Left colon (tissue), 2 donors: ENCODE data around the gene SRGAP3. TPM values are rescaled to one million over a fixed set of nuclear protein-coding genes. Genes with fewer than 3 reads are reported as not detected.
"Not testable (repeated sequence)": the region's sequence is repeated elsewhere in the genome, so short reads cannot be mapped to it uniquely, and the experiment has no call there.

Experiments used
- ATAC-seq: fragments of 200-7000 bp; cut with Tn5 transposase; one replicate; pipeline ENCODE4 v1.9.1; 2020; ENCODE audit warnings: mild to moderate bottlenecking, moderate library complexity
- DNase-seq, 2 donors: peaks; one replicate each; pipeline ENCODE4 v3.0.0-alpha.2; 2020
- intact Hi-C, 2 donors: fragments of 100-400 bp; cut with DNase I in 1 of 2; cut with micrococcal nuclease in 1 of 2; formaldehyde crosslinking; loops; one replicate each; pipeline versions ENCODE4 v1.11.2 to v1.14.0; 2022; cut with DNase I, micrococcal nuclease
- total RNA-seq, 2 donors: library from RNA; stranded (reverse); fragmentation: NEBNext Ultra II Directional; extraction: Animal tissue kit (Norgen Biotek cat#: 25700); gene quantifications; one replicate each; pipeline ENCODE4 v1.2.1, GENCODE V29; 2021
- donor health status: DM: no; HTN: no; CAD: no.
- donor health status: DM: yes; HTN: yes; CAD: no.

Gene SRGAP3
- total RNA-seq, 2 donors from 2014 or later, result 7.9 to 8.0 TPM

DNA sequence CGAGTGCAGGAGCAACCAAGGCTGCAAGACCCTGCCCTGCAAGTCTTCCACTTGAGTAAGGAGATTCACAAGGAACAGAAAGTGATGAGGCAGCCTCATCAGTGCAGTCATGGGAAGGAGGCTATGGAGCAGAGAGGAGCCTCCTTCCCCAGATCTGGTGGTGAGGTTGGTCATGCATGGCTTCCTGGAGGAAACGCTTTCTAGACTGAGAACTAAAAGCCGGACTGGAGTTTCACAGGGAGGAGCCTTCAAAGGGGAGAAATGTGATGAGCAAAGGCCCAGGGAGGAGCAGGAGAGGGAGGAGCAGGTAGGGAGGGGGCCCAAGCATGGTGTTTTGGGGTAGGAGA lies 139.9 kb downstream of the SRGAP3 start:
- DNase-seq, result no peak
- ATAC-seq, result no peak
- intact Hi-C loops, result no loop called here

DNA sequence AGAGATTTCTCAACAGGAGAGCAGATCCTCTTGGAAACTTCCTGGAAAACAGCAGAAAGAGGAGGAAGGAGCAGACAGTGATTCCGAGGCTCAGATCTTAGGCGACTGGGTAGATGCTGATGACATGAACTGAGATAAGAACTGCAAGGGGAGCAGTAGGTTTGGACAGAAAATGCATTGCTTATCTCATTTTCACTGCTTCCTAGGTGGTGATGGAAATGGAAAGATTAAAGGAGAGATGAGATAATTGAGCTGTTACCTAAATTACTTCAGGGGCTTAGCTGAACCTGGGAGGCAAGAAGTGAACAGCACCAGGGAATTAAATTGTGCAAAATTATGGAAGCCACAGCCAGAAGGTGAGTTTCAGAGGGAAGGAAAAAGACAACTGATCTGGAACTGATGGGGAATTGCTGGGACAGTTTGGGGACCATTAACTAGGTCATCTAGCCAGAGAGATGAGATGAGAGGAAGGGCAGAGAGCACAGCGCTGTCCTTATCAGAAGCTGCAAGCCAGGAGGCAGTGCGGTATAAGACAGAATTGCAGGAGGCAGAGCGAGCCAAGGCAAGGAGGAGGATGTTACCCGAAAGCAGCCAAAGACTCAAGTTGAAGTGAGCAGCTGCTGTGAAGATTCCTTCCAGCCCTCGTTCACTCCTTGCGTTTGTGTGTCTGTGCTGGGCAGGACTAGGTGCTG lies 140.4 kb downstream of the SRGAP3 start:
- DNase-seq, result no peak
- intact Hi-C loops, result no loop called here
- ATAC-seq, result no peak

DNA sequence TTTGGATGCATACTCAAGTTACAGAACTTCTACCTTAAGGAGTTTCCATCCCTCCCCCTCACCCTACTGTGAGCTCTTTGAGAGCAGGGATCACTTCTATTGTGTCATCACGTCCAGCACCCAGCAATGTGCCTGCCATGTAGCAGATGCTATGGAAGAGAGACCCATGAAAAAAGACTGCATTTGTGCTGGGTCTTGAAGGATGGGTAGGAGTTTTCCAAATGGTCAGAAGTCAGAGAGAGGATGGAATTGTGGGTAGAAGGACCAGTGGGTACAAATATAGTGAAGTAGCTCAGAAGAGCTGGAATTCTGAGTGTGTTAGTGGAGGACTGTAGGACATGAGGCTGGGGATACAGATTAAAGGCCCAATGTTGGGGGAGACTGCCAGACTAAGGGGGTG lies 141.7 kb downstream of the SRGAP3 start:
- intact Hi-C loops, result no loop called here
- DNase-seq (no peak), ATAC-seq (no peak)

DNA sequence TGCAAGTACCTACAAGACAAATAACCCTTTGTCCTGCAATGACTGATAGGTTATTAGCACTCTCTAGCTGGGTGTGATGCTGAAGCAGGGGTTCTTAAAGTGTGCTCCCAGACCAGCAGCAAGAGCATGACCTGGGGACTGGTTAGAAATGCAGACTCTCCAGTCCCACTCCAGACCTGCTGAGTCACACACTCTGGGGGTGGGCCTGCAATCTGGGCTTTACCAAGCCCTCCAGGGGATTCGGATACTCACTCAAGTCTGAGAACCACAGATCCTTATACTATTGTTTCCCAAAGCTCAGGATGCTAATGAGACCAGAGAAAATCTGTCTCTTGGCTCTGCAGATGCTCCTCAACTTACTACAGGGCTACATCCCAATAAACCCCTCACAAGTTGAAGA lies 144.0 kb downstream of the SRGAP3 start:
- ATAC-seq (no peak), DNase-seq (no peak)
- intact Hi-C loops, result no loop called here

DNA sequence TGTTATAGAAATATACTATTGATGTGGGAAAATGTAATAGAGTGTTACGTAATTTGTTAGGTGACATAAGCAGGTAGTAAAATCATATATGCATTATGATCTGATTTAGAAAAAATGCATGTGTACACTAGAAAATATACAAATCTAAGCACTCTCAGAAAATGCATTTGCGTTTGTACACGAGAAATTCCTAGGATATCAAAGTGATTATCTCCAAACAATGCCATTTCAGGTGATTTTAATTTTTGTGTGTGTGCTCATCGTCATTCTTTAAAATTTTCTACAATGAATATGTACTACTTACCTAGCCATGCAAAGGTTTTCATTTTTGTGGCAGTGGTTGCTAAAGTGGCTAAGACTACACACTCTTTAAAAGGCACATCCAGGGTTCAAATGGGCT lies 145.3 kb downstream of the SRGAP3 start:
- DNase-seq (no peak), ATAC-seq (no peak)
- intact Hi-C loops, result no loop called here

DNA sequence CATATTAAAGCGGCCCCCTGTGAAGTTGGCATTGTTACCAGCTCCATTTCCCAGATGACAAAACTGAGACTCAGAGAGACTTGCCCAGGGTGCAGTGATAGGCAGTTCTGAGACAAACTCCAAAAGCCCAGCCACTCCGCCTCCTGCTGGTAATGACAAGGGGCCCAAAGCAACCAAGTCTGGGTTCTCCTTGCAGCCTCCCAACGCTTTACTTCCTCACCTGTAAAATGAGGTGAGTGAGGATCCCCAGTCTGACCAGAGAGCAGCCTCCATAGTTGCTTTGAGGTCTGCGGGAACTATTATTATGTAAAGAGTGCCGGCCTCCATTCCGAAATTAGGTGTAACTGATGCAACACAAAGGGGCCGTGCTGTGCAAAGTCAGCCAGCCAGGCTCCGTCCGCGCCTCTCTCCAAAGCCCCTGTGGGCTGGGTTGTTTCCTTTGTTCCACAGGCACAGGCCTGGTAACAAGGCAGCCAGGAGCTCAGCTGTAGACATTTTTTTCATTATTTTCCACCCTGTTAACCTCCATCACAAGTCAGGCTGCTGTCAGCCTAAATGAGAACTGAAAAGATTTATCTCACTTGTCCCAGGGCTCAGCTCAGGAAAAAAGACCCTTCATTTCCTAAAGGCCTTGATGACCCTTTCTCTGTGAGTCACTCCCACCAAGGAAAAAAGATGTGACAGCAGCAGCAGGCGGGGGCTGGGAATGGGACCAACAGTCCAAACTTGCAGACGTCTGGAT lies 147.0 kb downstream of the SRGAP3 start:
- DNase-seq (no peak), ATAC-seq (no peak)
- intact Hi-C loops, result no loop called here

DNA sequence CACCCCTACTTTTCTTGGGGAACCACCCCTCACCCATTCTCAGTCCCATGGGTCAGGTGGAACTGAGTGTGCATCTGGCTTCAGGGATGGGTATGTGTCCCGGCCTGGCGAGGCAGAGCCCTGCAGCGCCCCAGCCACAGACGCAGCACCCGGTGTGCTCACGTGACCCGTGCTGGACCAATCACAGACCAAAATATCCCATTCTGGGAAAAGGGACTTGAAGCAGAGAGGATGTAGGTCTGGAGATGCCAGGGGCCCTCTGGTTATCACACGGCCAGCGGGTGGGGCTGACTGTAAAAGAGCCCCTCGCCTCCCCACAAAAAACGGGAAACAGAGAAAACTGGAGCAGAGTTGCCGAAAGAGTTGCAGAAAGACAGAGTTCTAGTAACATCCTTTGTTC lies 148.2 kb downstream of the SRGAP3 start:
- ATAC-seq, result no peak
- intact Hi-C loops, result no loop called here

DNA sequence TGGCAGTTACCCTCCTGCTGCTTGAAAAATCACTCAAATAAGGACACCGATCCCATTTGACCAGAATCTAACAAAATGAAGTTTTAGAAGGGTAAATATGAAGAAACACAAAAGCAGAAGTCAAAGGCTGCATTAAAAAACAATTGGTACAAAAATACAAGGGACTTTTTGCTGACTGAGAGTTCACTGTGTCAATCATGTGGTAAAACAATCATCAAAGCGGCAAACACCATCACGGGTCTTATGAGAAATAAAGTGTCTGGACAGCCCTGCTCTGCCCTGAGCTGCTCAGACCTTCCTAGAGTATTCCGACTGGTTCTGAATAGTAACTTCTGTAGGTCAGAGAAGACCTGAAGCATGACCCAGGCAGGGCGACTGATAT lies 148.9 kb downstream of the SRGAP3 start:
- intact Hi-C loops, result no loop called here
- no peak for DNase-seq
- ATAC-seq, result no peak

More for the DNA sequence above, 148.2 kb downstream of the SRGAP3 start:
- no peak for DNase-seq

DNA sequence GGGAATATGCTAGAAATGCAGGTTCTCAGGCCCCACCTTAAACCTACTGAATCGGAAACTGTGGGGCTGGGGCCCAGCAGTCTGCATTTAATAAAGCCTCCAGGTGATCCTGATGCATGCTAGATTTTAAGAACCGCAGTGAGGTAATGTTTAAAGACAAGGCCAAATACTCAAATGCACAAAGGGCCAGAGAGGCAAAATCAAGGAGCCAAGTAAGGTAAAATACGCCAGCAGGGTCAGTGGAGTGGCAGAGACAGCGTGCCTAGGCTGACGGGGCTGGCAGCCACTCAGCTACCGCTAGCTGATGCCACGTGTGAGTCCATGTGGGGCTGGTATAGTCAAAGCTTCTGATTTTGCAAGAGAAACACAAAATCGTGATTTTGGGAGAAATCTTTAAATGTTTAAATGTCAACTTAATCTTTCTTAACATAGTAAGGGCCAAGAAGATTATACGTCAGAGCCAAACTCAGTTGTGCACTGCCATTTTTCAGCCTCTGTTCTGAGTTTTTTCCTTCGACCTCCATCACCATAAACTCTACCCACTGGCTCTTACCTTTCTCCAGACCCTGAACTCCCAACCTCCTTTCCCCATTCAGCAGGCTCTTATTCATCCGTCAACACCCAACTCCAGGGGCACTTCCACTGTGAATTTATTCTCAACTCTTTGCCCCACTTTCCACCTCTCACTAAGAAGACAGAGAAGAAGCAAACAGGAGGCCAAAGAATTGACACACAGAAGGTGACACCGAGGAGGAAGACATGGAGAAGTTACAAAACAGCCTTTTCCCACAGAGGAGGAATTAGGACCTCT lies 149.5 kb downstream of the SRGAP3 start:
- intact Hi-C loops, result no loop called here
- DNase-seq (no peak), ATAC-seq (no peak)

DNA sequence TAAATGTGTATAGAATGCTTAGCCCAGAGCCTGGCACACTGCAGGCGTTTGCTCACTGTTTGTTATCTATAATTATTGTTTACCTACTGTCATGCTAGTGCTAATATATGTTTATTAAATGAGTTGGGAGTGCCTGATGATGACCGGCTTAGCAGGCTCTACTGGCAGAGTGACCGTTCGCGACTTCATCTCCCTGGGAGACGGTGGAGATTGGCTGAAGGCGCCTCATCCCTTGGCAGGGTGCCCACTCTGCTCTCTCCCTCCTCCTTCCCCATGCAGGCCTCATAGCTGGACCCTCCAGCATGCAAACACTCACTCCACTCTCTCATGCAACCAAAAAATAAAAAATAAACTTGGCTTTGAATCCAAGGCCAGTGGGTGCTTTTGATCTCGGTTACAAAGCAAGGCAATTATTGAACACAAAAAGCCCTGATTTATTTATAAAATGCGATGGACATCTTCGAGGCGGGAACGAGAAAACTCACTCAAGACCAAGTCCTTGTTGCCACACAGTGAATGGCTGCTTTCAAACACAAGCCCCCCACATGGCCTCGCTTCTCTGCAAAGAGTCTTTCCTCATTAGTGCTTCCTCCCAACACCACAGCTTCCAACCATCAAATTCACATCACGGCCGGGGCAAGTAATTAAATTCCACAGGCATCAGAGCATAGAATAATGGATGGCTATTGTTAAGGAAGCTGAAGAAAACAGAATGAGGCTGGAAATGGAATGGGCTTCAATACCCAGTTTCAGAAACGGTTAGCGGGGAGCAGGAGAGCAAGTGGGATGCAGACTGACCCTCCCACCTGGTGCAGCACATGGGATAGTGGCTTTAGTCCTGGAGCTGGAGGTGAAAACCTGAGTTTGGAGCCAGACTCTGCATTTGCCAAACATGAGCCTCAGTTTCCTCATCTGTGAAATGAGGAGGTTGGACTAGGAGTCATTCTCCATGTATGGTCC lies 150.4 kb downstream of the SRGAP3 start:
- DNase-seq (no peak), ATAC-seq (peak; percentile 22)
- intact Hi-C loops, result no loop called here

DNA sequence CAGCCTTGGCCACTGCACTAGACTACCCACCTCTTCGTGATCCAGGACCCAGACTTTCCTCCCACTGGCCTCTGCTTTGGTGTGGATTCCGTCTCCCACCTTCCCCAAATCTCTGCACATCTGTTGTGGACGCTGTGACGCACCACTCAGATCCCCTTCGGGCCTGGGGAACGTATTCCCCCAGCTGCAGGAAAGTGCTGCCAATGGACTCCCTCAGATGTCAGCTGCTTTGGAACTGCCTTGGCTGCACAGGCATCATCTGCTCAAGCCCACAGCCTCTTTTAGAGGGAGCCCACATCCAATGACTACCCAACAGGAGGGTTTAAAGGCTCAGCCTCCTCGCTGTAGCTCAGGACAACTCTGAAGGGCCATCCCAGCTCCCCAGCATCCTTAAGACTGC lies 152.0 kb downstream of the SRGAP3 start:
- ATAC-seq (no peak), DNase-seq (no peak)
- intact Hi-C loops, result no loop called here

DNA sequence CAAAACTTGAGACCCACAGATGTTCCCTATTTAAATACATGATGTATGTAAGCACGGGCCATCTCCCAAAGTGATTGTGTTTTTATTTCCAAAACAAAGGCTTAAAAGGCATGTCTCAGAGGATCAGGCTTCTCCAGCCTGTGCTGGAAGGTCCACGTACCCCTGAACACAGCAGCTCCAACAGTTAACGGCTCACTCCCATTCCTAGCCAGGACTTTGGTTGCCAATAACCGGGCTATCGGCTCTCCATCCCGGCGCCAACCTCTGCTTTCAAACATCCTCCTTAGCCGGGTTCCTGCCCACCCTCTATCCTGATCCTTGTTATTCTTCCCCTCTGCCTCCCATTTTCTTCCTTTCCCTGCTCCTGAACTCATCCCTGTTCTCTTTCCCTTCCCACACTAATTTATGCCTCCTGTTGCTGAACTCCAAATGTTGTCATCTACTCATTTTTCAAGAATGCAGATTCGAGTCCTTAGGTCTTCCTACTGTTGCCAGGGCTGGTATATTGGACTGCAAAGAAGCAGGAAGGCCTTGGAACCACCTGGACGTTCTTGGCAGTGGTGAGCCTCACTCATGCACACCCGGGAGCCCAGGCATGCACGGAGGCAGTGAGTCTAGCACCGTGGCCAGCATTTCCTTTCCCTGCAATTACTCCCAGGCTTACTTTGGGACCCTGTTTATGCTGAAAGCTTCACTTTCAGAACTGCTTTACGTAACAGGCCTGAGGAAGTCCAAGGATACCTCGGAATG lies 157.8 kb downstream of the SRGAP3 start:
- DNase-seq (no peak), ATAC-seq (no peak)
- intact Hi-C loops, result no loop called here

DNA sequence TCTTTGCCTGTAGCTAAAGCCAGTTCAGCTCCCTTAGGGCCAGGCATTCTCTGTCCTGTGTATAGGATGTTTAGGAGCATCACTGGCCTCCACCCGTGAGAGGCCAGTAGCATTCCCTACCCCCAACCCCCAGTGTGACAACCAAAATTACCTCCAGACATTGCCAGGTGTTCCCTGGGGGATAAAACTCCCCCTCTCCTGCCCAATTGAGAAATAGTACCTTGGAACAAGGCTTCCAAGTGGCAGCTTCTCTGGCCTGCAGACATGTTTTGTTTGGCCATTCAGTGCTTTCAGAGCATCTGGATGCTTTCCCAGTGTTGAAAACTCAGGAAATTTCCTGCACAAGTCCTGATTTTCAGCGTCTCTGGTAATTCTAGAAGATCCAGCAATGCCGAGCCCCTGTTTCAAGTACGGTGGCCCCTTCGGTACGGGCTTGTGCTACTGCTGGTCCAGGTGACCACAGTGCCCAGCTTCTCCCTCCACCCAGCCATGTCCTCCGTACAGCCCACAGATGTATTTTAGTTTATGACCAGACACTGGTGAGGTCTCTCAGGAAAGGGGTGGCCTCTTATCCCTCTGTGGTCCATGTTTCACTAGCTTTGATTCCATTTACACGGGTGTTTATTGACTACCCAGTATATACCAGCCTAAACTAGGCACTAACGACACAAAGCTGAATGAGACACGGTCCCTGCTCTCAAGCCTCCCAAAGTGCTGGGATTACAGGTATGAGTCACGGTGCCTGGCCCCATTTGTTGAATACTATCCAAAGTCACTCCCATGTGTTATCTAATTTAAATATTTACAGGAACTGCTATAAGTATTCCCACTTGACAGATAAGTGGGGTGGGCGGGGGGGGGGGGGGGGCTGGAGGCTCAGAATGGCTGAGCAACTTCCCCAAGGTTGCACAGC lies 160.7 kb downstream of the SRGAP3 start:
- ATAC-seq (peak; percentile 94), DNase-seq (no peak)
- intact Hi-C loops, result no loop called here

DNA sequence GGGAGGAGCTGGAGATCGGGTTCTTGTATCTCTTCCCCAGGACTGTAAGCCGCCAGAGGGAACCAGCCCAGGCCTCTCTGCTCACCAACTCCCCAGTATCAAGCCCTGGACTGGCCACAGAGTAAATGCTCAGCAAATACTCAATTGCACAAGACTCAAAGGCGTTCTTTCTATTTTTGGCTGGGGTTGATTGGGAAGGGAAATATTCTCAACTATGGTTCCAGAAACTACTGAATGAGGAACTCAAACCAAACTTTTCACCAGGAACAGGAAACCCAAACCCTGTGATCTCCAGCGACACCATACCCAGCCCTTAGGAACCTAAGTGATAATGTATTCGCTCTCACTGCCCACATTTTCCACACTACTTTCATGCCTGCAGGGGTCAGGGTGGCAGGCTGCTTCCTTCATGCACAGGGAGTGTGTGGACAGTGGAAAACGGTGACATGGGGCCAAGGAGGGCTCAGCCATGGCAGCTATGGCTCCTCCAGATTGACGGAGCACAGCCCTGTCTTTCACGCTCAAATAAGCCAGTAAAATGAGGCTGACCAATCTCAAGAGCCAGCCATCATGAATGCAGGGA lies 161.5 kb downstream of the SRGAP3 start:
- DNase-seq, result no peak
- intact Hi-C loops, result no loop called here
- ATAC-seq, result peak; percentile 22

DNA sequence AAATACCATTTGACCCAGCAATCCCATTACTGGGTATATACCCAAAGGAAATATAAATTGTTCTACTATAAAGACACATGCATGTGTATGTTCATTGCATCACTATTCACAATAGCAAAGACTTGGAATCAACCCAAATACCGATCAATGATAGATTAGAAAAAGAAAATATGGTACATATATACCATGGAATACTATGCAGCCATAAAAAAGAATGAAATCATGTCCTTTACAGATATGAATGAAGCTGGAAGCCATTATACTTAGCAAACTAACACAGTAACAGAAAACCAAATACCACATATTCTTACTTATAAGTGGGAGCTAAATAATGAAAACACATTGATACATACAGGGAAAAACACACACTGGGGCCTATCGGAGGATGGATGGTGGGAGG lies 164.0 kb downstream of the SRGAP3 start:
- DNase-seq, intact Hi-C loops, ATAC-seq: not testable (repeated sequence)

DNA sequence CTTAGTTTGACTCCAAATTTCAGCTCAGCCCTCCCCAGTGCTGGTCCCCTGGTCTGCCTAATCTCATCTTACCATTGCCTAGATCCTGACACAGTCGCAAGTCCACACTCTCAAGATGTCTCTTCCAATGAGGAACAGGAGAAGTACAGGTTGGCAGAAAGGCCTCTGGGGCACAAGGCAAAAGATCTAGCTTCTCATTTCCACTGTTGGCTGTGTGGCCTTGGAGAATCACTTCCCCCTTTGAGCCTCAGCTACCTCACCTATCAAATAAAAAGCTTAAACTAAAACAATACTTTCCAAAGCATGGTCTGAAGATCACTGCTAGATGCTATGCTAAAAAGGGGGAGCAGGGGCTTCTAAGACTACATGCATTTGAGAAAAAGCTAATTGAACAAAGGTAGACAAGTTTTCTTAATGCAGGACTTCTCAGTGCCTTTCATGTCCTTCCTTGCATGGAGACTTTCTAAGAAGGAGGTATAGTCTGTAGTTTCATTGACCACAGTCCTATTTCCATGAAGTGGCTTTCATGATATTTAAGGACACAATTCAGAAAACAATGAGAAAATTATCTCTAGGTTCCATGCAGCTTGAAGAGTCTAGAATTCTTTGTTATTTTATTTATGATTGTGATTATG lies 168.1 kb downstream of the SRGAP3 start:
- no peak for DNase-seq
- no peak for ATAC-seq
- intact Hi-C loops, result no loop called here
